Stimulated activated CD8-positive, alpha-beta memory T cell treated with anti-CD3 and anti-CD28 coated beads, Interleukin-2, amount 100 ng/mL, for 1 hour (primary cell): ENCODE measurements around the gene ESRRG.

Experiments used
- DNase-seq, 2 donors: peaks; one replicate each; pipeline ENCODE4 v3.0.0-alpha.2; 2020; ENCODE audit warnings: low read depth in 2 of 2

Gene ESRRG

DNA sequence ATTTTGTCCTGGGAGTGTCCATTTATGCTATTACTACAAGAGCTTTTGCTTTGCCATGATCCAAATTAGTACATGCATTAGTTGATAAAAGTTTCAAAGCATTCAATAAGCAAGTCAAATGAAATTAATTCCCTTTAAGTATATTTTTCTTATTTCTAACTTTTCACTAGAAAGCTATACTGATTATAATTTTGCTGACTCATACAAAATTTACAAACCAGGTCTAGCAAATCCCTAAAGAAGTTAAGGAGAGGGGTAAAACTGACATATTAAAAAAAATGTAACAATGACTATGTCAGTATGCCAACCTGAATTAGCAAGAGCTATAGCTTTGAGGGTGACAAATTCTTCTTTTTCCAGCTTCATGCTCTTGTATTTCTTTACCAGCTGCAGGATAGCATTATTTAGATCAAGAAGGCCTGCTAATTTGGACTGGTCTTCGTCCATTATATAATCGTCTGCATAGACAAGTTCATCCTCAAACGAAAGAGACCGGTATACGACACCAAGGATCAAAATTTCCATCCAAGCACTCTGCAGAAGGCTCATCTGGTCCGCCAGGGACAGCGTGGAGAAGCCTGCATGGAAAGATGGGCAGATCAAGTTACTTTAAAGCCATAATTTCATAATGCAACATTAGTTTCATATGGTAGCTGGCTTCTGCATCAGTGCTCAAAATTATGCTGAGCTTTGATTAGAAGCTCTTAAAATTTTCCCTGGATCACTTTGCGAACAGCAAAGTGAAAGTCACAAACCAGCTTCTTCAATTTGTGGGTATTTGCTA is 204.2 kb downstream of the ESRRG start:
- no peak for DNase-seq

GRCh38 chr1:216502528-216503162 is 220.6 kb downstream of the ESRRG start:
- DNase-seq = no peak

DNA sequence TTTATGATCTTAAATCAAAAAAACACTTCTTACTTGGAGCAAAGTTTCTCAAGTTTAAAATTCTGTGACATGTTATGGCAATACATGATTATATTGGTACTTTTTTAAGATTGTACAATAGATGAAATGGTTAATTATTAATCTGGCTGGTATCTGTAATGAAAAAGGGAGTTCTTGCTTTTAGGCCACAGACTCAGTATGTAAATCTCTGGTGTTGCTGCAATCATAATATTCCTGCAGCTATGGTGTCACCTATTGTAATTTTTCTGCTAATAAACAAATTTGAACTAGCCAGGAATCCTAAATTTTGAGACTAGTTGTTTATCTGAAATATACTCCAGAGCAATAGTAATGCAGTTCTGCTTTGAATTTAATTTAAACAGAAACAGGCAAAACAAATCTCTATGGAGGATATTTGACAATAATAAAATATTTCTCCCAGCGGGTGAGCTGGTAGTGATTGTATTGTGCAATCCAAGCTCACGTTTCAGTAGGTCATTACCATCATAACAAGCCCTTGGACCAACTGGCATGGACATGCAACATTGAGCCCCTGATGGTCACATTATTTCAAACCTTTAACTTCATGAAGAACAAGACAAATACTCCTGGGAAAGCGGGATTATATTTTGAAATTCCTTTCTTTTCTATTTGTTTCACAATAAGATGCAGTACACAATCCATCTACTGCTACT is 222.8 kb downstream of the ESRRG start:
- DNase-seq = no peak

- no peak for DNase-seq
These were observed 223.5 kb downstream of the ESRRG start for GRCh38 chr1:216499581-216500272.

GRCh38 chr1:216498277-216498676 is 225.0 kb downstream of the ESRRG start:
- no peak for DNase-seq

DNA sequence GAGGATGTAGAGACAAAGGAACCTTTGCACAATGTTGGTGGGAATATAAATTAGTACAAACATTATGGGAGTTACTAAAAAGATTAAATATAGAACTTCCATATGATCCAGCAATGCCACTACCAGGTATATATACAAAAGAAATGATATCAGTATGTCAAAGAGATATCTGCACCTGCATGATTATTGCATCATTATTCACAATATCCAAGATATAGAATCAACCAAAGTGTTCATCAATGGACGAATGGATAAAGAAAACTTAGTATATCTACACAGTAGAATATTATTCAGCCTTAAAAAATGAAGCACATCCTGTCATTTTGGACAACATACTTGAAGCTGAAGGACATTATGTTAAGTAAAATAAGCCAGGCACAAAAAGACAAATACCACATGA is 238.2 kb downstream of the ESRRG start:
- no peak for DNase-seq

DNA sequence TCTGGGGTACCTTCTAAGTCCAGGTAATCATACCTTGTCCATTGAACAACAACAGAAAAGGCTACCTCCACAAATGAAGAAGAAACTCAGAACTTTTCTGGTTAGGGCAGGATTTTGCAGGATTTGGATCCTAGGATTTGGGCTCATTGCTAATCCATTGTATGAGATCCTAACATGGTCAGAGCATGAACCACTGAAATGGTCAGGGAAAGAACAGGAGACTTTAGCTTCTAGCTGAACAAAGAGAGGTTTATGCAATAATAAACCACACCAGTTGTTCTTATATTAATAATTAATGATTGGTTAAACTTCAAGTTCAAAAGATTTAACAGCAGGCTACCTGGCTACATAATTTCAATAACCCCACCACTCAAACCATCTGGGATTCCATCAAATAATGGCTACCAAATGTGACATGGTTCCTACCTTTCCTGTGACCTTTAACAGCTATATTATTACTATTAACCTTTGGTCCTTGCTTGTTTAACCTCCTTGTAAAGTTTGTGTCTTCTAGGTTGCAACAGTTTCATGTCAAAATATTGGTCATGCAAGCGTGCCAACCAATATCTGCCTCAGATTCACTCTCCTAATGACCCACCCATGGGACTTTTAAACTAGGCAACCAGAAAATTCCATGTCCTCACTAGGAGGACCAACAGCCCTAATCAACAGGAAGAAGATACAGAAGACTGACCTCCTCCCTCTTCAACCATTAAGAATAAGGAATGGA is 239.4 kb downstream of the ESRRG start:
- DNase-seq = no peak

DNA sequence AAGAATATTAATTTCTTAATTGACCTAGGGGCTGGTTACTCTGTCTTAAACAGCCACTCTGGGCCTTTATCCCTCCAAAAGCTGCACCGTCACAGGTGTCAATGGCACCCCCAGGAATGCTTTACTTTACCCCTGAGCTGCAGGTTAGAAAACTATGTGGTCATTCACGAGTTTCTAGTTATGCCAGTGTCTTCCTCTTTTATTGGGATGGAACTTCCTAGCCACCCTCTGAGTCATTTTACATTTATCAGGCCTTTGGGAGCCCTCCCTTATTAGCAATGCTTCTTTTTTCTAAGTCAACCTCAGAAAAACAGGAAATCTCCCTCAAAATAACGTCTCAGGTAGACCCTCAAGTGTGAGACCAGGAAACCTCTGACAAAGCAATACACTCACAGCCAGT is 240.6 kb downstream of the ESRRG start:
- DNase-seq = no peak

- DNase-seq = no peak
These were observed 245.0 kb downstream of the ESRRG start for GRCh38 chr1:216478238-216478637.

GRCh38 chr1:216476341-216476740 is 246.9 kb downstream of the ESRRG start:
- no peak for DNase-seq

DNA sequence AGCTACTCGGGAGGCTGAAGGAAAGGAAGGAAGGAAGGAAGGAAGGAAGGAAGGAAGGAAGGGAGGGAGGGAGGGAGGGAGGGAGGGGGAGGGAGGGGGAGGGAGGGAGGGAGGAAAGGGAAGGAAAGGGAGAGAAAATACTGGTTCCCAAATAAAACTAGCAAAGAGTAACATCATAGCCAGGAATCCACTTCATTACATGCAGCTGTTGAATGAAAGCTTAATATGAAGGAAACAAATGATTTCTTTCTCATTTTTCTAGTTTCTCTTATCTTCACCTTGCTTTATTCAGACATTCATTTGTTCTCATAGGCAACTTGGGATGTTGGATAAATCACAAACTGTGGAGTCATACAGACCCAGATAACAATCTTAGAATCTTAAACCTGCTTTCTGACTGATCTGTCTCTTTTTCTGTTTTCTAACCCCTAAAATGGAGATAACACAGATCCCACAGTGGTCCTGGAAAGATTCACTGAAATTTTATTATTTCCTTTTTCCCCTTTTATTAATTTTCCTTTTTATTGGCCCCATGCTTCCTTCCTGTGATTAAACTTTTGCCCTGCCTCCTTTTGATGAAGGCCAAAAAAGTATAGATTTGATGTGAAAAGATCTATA is 247.5 kb downstream of the ESRRG start:
- no peak for DNase-seq

DNA sequence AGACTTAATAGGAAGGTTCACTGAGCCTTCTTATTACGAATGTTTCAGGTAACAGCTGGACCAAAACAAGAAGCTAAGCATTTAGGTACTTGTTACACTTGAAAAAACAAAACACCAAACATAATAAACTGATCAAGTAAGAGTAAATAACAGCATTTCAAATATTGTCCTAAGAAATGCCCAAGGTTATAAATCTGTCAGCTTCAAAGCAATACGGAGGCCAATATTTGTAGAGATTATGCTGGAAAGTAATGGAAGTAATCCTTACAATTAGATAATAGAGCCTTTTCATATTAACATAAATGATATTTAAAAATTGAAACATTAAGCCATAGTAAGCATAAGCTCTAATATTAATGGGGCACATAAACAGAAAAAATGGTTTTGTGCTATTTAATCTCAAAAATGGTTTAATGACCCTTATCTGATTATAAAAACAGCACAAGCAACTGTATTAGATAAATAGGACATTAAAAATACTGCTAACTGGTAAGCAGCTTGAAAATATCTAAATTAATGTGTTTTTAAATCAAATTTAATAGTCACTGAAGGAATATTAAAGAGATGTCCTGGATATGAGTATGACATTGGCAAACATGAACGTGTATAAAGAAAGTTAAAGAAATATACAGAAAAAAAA is 256.9 kb downstream of the ESRRG start:
- no peak for DNase-seq

DNA sequence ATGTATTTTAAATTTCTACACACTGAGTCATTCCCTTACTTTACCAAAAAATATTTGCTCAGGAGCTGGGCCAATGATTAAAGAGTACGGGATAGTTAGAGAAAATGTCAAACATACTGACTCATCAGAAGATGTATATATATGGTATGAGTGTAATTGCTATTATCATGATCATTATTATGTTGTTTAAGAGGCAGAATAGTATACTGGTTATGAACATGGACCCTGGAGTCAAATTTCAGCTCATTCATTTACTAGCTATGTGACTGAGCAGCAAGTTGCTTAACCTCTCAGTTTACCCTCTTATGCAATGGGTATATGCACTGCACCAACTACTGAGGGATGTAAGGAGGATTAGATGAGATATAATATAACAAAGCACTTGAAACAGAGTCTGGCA is 258.7 kb downstream of the ESRRG start:
- DNase-seq = no peak

- DNase-seq = no peak
These were observed 261.0 kb downstream of the ESRRG start for GRCh38 chr1:216462066-216462775.

DNA sequence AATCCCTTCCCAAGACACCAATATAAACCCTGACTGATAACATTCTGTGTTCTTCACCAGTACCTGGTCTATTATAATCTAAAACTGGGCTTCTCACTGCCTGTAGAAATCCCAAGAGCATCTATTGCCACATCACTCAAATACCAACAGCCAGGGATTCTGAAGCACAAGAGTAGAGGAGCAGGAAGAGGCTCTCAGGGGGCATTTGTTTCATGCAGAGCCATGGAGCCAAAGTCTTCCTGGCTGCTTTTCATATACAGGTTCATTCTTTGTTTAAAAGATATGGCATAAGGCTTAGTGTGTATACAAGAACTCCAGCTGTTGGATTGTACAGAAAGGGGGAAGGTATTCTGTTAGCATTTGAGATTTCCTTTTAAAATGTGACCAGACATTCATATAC is 261.8 kb downstream of the ESRRG start:
- DNase-seq = no peak

GRCh38 chr1:216459651-216460207 is 263.5 kb downstream of the ESRRG start:
- DNase-seq = no peak

DNA sequence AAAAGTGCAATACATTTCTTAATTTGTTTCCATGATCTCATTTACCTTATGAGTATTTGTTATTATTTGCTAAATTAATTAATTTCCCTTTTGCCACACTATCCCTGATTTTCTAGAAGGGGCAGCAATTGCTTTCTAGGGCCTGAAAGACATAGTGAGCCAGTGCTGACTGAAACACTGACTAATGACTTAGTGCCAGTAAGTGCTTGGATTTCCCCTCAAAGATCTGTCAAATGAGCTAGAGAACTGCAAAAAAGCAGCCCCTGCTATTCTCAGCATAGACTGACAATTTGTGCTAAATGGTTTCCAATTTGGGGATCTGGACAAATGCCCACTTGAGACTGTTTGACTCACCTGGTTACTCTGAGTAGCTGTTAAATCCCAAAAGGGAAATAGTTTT is 264.4 kb downstream of the ESRRG start:
- no peak for DNase-seq

DNA sequence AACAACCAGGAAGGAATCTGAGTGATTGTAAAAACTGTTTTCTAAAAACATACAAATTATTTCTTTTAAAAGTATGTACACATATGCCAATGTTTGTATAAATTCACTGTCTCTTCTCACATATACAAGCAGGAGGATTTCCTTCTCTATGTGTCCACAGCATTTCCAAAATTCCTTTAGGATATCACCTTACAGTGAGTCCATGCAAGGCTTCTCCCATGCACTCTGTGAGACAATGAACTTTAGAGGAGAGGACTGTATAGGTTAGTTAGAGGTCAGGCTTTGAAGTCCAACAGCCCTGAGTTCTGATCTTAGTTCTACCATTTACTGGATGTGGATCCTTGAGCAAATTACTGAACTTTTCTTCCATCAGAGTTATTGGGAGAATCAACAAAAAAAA is 265.9 kb downstream of the ESRRG start:
- no peak for DNase-seq

DNA sequence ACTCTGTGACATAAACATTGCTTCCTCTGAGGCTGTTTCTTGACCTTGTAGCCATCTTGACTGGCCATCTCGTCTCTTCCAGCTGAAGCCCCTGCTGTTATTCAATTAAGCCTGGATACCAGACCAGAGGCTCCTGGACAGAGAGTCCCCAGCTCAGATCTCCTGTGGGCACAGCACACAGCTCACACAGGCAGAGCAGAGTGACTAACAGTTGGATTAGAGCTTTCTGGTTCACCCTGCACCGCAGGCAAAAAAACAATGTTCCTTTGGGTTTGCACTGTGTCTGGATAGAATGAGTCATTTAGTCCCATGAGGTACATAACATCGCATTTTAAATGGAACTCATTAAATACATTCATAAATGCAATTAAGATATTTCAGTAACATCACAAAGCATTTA is 266.5 kb downstream of the ESRRG start:
- DNase-seq = no peak

- DNase-seq = no peak
These were observed 269.5 kb downstream of the ESRRG start for GRCh38 chr1:216453777-216454176.
